HG03066 (cell line): Measurements from ENCODE around the gene SMPD3.
A peak's percentile ranks its signal among the peaks of the same experiment; 100 is the strongest.

Experiments
- ATAC-seq: cut with Tn5 transposase; IDR thresholded peaks from one replicate; pipeline ENCODE4 v1.9.1; 2021; ENCODE audit warnings: low read depth; ENCODE audit not compliant: unreplicated experiment

The SMPD3 gene

GRCh38 chr16:68371706-68372380 is 76.5 kb downstream of the SMPD3 start:
- no peak for ATAC-seq

DNA sequence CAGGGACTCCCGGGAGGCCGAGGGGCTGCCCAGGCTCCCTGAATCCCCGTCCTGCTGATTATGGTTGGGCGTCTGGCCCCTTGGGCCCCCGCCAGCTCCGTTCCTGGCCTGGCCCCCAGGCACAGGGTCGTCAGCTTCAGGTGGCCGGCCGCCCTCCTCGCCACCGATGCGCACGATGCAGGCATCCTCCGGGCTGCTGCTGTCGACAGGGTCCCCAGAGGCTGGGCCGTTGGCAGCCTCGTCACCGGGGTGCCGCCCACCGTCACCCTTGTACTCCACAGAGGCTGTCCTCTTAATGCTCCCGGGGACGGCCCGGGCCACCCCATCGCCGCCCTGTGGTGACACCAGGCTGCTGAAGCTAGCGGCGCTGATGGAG is 77.0 kb downstream of the SMPD3 start:
- no peak for ATAC-seq

GRCh38 chr16:68370581-68371275 is 77.6 kb downstream of the SMPD3 start:
- no peak for ATAC-seq

- ATAC-seq: peak; percentile 69
Observed at GRCh38 chr16:68369697-68370580, 78.4 kb downstream of the SMPD3 start.

- ATAC-seq: no peak
Observed at GRCh38 chr16:68369168-68369567, 79.1 kb downstream of the SMPD3 start.

GRCh38 chr16:68368301-68368888 is 79.9 kb downstream of the SMPD3 start:
- no peak for ATAC-seq

- no peak for ATAC-seq
Observed at GRCh38 chr16:68367891-68368290, 80.4 kb downstream of the SMPD3 start.

DNA sequence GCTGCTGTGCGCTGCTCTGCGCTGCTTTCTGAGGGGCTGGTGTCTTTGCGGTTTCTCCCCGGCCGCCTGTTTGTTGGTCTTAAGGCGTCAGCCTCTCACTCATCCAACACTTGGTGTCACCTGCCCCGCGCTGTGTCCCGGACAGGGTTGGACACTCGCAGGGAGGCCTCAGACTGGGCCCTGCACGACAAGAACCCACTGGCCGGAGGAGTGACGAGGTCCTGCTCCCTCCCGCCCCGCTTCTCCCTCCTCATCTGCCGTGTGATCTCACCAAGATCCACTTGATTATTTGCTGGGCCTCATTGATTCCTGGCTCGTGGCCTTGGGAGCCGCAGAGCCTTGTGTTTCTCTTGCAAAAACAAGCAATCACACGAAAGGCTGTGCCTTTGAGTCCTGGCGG is 80.9 kb downstream of the SMPD3 start:
- no peak for ATAC-seq

- ATAC-seq: no peak
Observed at GRCh38 chr16:68367030-68367429, 81.3 kb downstream of the SMPD3 start.

GRCh38 chr16:68366062-68366461 is 82.2 kb downstream of the SMPD3 start:
- ATAC-seq: no peak

DNA sequence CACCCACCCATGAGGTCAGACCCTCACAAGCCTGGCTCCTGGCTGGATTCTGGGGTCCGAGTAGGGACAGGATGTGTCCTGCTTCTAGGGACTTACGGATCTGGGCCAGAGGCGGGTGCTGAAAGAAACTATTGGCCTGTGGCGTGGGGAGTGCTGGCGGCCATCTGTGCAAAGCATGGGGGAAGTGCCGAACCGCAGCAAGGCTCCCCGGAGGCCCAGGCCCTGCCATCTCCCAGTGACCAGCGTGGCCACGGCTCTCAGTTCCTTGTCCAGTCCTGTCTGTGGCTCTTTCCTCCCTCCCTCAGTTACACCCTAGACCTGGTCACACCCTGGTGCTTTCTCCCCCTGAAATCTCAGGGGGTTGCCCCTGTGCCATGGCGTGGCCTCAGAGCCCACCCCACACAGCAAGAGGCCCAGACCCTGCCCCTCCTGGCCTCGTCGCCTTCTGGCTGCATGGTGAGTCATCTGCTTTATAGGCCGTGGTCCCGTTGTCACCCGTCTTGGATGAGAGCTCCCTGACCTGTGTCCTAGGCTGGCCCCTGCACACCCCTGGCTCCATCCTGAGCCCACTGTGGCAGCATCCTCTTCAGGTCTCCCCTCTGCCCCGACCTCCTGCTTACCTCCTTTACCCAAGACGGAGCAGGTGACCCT is 83.0 kb downstream of the SMPD3 start:
- ATAC-seq: no peak

GRCh38 chr16:68364561-68364998 is 83.7 kb downstream of the SMPD3 start:
- no peak for ATAC-seq

GRCh38 chr16:68363658-68364521 is 84.4 kb downstream of the SMPD3 start:
- ATAC-seq: no peak

DNA sequence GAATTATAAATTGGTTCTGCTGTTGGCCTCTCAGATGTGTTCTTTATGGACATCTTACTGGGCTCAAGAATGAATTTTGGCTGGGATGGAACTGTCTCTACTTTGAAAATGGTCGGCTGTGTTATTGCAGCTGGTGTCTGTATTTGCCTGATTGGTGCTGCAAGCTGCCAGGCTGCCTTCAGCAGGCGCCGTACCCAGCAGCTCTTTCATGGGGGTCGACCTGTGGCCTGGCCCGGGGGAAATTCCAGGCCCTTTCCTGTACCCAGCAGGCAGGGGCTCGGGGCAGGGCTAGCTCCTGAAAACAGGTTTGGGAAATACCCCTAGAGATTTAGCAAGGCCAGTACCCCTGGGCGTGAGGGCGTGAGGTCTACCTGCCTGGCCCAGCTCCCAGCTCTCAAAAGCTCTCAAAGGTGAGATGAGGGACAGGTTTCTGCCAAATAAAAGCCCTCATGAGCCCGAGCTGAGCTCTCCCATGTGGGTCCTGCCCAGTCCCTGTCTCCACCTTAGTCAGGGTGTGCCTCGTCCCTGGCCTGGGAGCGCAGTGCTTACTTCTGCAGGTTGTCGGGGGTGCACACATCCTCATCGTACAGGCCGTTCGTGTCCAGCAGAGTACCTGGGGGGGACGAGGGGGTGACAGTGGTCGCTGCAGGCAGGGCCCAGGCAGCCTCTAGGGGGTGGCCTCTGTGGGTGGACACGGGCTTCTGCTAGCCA is 85.2 kb downstream of the SMPD3 start:
- ATAC-seq: no peak

- ATAC-seq: no peak
Observed at GRCh38 chr16:68362262-68362913, 85.9 kb downstream of the SMPD3 start.

DNA sequence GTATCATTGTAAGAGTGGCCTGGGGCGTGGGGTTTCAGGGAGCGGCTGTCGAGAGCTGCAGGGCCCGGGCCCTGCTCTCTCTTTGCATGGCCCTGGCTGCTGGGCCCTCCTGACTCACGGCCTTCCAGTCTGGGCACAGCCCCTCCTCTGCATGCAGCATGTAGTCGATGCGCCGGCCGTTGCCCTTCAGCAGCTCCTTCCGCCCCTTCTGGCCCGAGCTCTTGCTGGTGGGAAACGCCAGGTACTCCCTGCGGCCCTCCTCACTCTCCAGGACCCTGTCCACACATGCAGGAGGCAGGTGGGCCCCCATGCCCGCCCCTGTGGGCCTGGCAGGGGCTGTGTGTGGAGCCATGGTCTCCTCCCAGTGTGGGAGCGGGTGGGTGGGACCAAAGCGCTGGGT is 86.8 kb downstream of the SMPD3 start:
- ATAC-seq: no peak

DNA sequence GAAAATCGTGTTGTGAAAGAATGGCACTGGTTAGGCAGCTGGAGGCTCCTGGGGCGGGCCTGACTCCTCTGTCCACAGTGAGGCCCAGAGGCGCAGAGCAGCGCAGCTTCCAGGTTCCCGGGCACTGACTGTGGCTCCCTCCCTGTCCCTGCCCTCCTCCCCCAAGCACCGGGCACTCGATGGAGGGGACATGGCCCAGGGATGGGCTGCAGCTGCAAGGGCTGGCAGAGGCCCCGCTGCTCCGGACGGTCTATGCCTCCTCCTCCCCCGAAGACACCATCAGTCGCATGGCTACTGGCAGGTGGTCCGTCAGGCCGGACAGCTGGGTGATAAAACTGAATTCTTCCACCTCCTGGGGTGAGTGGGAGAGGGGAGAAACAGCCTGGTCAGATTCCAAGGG is 87.4 kb downstream of the SMPD3 start:
- no peak for ATAC-seq

DNA sequence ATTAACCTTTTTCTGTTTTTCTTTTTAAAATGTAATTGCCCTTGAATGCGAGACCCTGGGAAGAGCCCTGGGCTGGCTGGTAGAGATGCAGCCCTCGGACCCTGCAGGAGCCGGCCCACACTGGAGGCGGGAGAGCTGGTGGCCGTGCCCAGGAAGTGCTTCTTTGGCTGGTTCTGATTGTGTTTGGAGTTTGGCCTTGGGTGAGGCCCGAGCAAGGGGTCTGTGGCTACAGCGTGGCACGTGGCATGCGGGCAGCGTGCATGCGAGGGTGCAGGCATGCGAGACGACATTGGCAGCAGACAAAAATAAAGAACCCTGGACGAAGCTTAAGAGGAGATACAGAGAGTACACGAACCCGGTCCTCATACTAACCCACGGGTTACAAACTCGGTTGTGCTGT is 87.8 kb downstream of the SMPD3 start:
- ATAC-seq: no peak
